GM12875 (cell line): ENCODE data around the gene HSD17B4.

Source experiments
- H3K4me3 ChIP-seq: one replicate; pipeline ENCODE4 v1.5.1; 2011; ENCODE audit warnings: low read depth, low read length, control low read depth
- TF ChIP-seq, protein P1 (sequence below): IDR thresholded peaks from 2 replicates; pipeline ENCODE4 v1.5.1; 2011; ENCODE audit warnings: low read depth, mild to moderate bottlenecking, control low read depth, inconsistent platforms, low read length, moderate library complexity, borderline replicate concordance; ENCODE audit not compliant: insufficient read depth

The HSD17B4 gene

DNA sequence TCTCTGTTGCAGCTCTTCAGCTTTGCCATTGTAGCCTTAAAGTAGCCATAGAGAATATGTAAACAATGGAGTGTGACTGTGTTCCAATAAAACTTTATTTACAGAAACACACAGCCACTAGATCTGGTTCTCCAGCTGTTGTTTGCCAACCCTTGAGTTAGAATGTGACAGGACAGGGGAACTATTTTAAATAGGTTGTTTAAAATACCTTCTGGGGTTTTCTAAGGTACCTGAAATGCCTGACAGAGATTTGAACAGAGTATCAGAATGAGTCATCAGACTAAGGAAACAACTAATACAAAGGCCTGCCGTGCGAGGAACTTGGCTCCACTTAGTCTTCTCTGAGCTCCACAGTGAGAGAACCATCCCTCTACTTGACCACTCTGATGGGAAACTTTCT lies 85.4 kb downstream of the HSD17B4 start:
- H3K4me3 ChIP-seq: no peak overlapping the region
- TF ChIP-seq, protein P1, sequence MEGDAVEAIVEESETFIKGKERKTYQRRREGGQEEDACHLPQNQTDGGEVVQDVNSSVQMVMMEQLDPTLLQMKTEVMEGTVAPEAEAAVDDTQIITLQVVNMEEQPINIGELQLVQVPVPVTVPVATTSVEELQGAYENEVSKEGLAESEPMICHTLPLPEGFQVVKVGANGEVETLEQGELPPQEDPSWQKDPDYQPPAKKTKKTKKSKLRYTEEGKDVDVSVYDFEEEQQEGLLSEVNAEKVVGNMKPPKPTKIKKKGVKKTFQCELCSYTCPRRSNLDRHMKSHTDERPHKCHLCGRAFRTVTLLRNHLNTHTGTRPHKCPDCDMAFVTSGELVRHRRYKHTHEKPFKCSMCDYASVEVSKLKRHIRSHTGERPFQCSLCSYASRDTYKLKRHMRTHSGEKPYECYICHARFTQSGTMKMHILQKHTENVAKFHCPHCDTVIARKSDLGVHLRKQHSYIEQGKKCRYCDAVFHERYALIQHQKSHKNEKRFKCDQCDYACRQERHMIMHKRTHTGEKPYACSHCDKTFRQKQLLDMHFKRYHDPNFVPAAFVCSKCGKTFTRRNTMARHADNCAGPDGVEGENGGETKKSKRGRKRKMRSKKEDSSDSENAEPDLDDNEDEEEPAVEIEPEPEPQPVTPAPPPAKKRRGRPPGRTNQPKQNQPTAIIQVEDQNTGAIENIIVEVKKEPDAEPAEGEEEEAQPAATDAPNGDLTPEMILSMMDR: no peak

DNA sequence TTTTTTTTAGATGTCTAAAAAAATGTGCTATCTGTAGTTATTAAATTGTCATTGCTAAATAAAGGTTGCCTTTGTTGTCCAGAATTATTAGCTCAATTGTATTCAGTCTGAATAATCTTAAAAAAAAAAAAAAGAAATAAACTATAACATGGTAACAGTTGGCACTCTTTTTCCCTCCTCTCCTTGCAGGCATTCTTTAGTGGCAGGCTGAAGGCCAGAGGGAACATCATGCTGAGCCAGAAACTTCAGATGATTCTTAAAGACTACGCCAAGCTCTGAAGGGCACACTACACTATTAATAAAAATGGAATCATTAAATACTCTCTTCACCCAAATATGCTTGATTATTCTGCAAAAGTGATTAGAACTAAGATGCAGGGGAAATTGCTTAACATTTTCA lies 89.4 kb downstream of the HSD17B4 start:
- H3K4me3 ChIP-seq: no peak overlapping the region
- TF ChIP-seq, protein P1: no peak

DNA sequence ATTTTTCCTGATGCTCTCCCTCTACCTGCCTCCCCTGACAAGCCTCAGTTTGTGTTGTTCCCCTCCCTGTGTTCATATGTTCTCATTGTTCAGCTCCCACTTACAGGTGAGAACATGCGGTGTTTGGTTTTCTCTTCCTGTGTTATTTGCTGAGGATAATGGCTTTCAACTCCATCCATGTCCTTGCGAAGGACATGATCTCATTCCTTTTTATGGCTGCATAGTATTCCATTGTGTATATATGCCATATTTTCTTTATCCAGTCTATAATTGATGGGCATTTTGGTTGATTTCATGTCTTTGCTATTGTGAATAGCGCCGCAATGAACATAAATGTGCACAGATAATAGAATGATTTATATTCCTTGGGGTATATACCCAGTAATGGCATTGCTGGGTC lies 99.5 kb downstream of the HSD17B4 start:
- TF ChIP-seq, protein P1: no peak
- no peak overlapping the region for H3K4me3 ChIP-seq

DNA sequence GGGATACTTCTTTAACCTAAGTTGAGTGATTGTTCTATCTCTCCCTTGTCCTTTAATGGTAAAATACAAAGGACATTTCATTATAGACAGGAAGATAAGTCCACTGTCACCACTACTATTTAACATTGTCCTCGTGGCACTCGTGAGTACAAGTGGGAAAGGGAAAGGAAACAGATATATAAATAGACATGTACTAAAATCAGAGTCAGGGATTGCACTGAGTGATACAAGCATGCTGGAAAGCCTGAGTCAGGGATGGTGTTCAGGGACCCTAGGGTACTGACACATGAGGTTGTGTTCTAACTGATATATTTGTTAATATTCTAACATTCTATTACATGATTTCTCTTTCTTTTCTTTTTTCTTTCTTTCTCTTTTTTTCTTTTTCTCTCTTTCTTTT lies 102.3 kb downstream of the HSD17B4 start:
- TF ChIP-seq, protein P1: no peak

DNA sequence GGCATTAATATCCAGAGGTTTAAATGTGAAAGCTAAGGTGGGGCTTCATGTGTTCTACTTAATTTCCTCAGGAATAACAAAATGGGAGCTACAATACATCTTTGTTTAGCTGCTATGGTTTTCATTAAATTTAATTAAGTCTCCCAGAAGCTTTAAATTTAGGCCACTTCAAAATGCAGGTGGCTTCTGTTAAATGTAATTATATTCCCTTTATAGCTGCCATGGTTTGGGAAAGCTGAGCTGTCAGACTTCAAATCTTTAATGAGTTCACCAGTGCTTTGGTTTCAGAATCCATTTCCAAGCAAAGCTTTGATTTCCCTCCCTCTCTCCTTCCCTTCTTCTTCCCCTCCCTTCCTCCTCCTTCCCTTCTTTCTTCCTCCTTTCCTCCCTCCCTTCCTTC lies 118.6 kb downstream of the HSD17B4 start:
- TF ChIP-seq, protein P1: no peak
- no peak overlapping the region for H3K4me3 ChIP-seq

More for the DNA sequence above, 102.3 kb downstream of the HSD17B4 start:
- no peak overlapping the region for H3K4me3 ChIP-seq

DNA sequence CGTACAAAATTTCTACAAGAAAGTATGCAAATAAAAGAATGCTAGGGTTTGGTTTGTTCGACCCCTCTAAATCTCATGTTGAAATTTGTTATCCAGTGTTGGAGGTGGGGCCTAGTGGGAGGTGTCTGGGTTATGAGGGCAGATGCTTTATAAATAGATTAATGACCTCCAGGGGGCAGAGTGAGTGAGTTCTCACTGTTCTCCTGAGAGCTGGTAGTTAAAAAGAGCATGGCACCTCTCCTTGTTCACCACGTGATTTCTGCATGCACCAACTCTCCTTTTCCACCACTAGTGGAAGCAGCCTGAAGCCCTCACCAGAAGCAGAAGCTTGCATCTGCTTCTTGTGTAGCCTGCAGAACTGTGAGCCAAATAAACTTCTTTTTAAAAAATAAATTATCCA lies 126.6 kb downstream of the HSD17B4 start:
- H3K4me3 ChIP-seq: no peak overlapping the region
- TF ChIP-seq, protein P1: peak; percentile 17; the same call in 1 of the 2 replicates

DNA sequence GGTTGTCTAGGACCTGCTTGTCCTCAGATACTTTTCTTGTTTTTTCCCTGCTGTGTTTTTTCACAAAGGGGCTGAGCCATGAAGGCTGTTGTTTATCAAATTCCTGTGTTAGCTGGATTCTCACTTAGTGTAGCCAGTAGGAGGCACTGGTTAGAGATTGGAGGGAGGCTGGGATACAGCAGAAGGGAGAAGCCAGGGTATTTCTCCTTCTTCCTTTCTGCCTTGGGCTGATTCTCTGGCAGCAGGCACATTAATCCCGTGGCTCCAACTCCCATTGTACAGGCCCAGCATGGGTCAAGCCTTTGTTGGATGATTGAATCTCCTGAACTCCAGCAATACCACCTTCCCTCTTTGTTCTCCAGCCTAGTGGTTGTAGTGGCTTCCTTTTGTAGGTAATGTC lies 130.7 kb downstream of the HSD17B4 start:
- TF ChIP-seq, protein P1: no peak
- H3K4me3 ChIP-seq: no peak overlapping the region
